WERI-Rb-1 (cell line): ENCODE results near the gene GTPBP2.
"Not testable (repeated sequence)": the region's sequence is repeated elsewhere in the genome, so short reads cannot be mapped to it uniquely, and the experiment has no call there.

Experiments
- DNase-seq: peaks from one replicate; pipeline ENCODE4 v3.0.0-alpha.2; 2020
- H3K27ac ChIP-seq: fragments of 250-450 bp; sonication (Bioruptor Pico); 2 replicates; pipeline ENCODE4 v1.5.1; 2020; ENCODE audit warnings: mild to moderate bottlenecking, moderate library complexity
- H3K27me3 ChIP-seq: fragments of 250-450 bp; sonication (Bioruptor Pico); 2 replicates; pipeline ENCODE4 v1.5.1; 2021; ENCODE audit warnings: mild to moderate bottlenecking, low read depth, moderate library complexity; ENCODE audit not compliant: insufficient read depth, severe bottlenecking
- H3K36me3 ChIP-seq: fragments of 250-450 bp; sonication (Bioruptor Pico); 2 replicates; pipeline ENCODE4 v1.5.1; 2020; ENCODE audit warnings: mild to moderate bottlenecking, moderate library complexity
- H3K4me3 ChIP-seq: 2 replicates; pipeline ENCODE4 v1.5.1; 2011; ENCODE audit warnings: low read depth, mild to moderate bottlenecking, control low read depth, low read length
- H3K9me3 ChIP-seq: fragments of 250-450 bp; sonication (Bioruptor Pico); 2 replicates; pipeline ENCODE4 v1.5.1; 2021; ENCODE audit warnings: mild to moderate bottlenecking, moderate library complexity; ENCODE audit not compliant: severe bottlenecking
- TF ChIP-seq, protein P1 (sequence below): IDR thresholded peaks from 2 replicates; pipeline ENCODE4 v1.5.1; 2011; ENCODE audit warnings: low read depth, mild to moderate bottlenecking, control low read depth, inconsistent platforms, low read length

GTPBP2 gene

DNA sequence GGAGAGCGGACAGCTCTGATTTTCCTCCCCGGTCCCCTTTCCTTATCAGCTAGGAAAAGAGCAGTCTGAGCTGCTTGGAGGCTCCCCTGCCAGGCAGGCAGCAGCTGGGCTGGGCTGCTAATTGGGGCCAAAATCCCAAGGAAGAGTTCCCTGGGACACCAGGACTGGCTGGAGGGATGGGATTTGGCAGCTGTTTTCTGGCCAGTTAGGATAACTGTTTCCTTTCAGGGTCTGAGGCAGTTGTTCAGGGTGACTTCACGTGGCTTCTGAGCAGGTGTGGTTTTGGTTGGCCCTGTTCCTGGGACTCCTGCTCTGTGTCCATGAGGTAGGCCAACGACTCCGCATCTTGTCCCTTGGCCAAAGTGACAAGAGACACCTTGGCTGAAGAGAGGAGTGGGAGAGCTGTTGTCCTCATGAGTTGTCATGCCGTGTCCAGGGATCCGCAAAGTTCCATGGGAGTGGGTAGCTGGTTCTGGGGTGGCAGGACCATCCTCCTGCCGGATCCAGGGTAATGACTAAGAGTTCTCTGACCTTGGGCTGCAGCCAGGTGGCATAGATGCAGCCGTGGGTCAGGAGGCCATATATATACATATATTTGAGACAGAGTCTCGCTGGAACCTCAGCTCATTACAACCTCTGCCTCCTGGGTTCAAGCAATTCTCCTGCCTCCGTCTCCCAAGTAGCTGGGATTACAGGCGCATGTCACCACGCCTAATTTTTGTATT is 37.3 kb upstream of the GTPBP2 start:
- Histone ChIP-seq H3K27me3 (no peaks in the 10 kb centered on the region), H3K4me3 (no peak overlapping the region), H3K9me3 (no peaks in the 10 kb centered on the region), H3K36me3 (peaks cover 18% of the 10 kb centered on the region), H3K27ac (no peak overlapping the region)
- DNase-seq, result no peak
- TF ChIP-seq, protein P1, sequence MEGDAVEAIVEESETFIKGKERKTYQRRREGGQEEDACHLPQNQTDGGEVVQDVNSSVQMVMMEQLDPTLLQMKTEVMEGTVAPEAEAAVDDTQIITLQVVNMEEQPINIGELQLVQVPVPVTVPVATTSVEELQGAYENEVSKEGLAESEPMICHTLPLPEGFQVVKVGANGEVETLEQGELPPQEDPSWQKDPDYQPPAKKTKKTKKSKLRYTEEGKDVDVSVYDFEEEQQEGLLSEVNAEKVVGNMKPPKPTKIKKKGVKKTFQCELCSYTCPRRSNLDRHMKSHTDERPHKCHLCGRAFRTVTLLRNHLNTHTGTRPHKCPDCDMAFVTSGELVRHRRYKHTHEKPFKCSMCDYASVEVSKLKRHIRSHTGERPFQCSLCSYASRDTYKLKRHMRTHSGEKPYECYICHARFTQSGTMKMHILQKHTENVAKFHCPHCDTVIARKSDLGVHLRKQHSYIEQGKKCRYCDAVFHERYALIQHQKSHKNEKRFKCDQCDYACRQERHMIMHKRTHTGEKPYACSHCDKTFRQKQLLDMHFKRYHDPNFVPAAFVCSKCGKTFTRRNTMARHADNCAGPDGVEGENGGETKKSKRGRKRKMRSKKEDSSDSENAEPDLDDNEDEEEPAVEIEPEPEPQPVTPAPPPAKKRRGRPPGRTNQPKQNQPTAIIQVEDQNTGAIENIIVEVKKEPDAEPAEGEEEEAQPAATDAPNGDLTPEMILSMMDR, result no peak

DNA sequence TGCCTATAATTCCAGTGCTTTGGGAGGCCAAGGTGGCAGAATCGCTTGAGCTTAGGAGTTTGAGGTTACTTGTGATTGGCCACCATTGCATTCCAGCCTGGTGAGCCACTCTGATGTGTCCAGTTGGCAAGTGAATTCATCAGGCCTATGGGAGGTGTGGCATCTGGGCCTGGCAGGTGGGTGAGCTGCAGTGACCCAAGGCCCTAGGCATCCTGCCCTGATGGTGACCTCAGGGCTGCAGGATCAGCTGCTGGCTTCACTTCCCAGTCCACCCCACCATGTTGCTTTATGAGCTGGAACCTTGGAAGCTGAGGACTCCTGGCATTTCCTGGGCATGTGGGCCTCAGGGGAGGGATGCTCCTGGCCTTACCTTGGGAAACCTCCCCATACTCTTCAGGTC is 36.3 kb upstream of the GTPBP2 start:
- Histone ChIP-seq H3K9me3 (peaks cover 7% of the 10 kb centered on the region), H3K4me3 (no peak overlapping the region), H3K27me3 (no peaks in the 10 kb centered on the region), H3K36me3 (peaks cover 8% of the 10 kb centered on the region), H3K27ac (no peak overlapping the region)
- TF ChIP-seq, protein P1, result no peak
- DNase-seq, result no peak

DNA sequence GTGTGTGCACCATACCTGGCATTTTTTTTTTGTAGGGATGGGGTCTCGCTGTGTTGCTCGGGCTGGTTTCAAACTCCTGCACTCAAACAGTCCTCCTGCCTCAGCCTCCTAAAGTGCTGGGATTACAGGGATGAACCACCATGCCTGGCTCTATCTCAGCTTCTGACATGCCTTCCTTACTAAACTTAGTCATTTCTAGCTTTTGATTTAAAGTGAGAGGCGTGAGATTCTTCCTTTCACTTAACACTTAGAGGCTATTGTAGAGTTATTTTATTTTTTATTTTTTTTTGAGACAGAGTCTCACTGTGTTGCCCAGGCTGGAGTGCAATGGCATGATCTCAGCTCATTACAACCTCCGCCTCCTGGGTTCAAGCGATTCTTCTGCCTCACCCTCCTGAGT is 33.9 kb upstream of the GTPBP2 start:
- DNase-seq, H3K27ac ChIP-seq, H3K27me3 ChIP-seq, H3K36me3 ChIP-seq, H3K4me3 ChIP-seq: not testable (repeated sequence)
- H3K9me3 ChIP-seq, result peaks cover 15% of the 10 kb centered on the region

DNA sequence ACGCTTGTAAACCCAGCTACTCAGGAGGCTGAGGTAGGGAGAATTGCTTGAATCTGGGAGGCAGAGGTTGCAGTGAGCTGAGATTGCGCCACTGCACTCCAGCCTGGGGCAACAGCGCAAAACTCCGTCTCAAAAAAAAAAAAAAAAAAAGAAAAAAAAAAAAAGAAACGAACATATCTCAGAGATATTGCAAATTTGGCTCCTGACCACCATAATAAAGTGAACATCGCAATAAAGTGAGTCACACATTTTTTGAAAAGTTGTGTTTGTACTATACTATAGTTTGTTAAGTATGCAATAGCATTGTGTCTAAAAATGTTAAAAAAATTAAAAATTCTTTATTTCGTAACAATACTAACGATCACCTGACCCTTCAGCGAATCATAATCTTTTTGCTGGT is 29.1 kb upstream of the GTPBP2 start:
- Histone ChIP-seq H3K27ac (no peak overlapping the region), H3K4me3 (no peak overlapping the region)
- TF ChIP-seq, protein P1, result no peak

DNA sequence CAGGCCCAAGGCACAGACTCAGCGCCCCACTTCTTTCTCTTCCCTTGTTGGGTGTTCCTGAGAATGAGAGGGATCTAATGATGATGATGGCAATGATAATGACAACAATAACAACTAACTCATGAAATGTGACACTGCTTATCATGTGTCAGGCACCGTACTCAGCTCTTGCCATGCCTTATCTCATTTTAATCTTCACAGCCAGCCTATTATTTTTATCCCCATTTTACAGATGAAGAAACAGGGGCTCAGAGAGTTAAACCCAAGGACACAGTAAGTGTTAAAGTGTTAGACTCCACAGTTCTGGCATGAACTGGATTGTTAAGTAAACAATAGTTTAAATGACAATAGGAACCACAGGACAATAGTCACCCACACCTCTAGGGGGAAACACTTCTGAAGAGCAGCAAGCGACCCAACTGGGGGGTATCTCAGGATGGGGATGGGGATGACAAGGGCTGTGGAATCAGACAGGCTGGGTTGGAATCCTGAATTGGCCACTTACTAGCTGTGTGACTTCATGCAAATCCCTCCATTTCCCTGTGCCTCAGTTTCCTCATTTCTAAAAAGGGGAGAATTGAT is 28.2 kb upstream of the GTPBP2 start:
- Histone ChIP-seq H3K27me3 (no peaks in the 10 kb centered on the region), H3K36me3 (no peaks in the 10 kb centered on the region), H3K4me3 (no peak overlapping the region), H3K27ac (no peak overlapping the region), H3K9me3 (peaks cover 20% of the 10 kb centered on the region)
- no peak for DNase-seq
- TF ChIP-seq, protein P1, result no peak

More for the DNA sequence above, 29.1 kb upstream of the GTPBP2 start:
- Histone ChIP-seq H3K9me3 (peaks cover 20% of the 10 kb centered on the region), H3K27me3 (no peaks in the 10 kb centered on the region), H3K36me3 (no peaks in the 10 kb centered on the region)
- no peak for DNase-seq

DNA sequence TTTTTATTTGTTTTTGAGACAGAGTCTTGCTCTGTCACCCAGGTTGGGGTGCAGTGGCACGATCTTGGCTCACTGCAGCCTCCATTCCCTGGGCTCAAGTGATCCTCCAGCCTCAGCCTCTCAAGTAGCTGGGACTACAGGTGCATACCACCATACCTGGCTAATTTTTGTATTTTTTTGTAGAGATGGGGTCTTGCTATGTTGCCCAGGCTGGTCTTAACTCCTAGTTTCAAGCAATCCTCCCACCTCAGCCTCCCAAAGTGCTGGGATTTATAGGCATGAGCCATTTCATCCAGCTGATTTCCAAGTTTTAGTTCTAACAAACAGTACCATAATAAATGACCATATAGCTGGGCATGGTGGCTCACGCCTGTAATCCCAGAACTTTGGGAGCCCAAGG is 23.8 kb upstream of the GTPBP2 start:
- not testable (repeated sequence) for H3K9me3 ChIP-seq, H3K27ac ChIP-seq, H3K4me3 ChIP-seq, DNase-seq, H3K27me3 ChIP-seq, H3K36me3 ChIP-seq

DNA sequence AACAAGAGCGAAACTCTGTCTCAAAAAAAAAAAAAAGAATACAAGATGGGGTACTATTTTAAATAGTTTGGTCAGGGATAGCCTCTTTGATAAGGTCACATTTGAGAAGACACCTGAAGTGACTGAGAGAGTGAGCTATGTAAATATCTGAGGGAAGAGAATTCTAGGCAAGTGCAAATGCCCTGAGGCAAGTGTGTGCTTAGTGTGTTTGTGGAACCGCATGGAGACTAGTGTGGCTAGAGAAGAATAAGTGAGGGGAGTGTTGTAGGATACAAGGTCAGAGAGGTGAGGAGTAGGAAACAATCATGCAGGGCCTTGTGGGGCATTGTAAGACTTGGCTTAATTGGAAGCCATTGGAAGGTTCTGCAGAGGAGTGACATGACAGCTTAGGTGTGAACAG is 19.2 kb upstream of the GTPBP2 start:
- Histone ChIP-seq H3K4me3 (no peak overlapping the region), H3K36me3 (peaks cover 9% of the 10 kb centered on the region), H3K27me3 (no peaks in the 10 kb centered on the region), H3K27ac (no peak overlapping the region), H3K9me3 (no peaks in the 10 kb centered on the region)
- TF ChIP-seq, protein P1, result no peak
- no peak for DNase-seq
